Stimulated activated CD4-positive, alpha-beta T cell treated with anti-CD3 and anti-CD28 coated beads, Interleukin-1b, Interleukin-23, amount 100 ng/mL, for 4 hours (primary cell): ENCODE results near the gene PTPRN2.

Experiments used
- DNase-seq, 2 donors: peaks; one replicate each; pipeline ENCODE4 v3.0.0-alpha.2; 2020; ENCODE audit warnings: low read depth in 2 of 2

The PTPRN2 gene

DNA sequence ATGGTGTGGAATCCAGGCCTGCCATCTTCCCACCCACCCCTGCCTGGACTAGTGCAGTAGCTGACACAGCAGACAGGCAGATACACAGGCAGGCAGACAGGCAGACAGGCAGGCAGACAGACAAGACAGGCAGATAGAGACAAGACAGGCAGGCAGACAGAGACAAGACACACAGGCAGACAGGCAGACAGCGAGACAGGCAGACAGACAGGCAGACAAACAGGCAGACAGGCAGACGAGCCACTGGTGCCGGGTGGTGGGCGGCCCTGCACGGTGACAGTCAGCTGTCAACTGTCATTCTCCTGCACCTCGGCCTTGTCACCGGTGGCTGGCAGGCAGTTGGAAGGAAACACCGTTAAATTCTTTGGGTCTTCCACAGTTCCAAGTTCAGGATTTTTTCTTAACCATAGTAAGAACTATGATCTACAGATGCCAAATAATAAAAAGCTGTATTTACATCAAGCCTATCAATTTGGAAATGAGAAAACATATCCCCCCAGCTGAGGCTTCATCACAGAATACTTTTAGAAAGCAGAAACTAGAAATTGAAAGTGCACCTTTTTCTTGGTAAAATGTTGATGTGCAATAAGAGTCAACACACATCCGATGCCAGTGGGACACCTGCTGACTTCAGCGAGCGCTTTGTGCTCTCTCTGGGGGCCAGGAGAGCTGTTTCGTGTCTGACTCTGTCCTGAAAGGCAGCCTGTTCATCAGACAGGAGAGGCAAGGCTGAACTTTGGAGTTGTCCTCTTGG, 1000.4 kb downstream of the PTPRN2 start:
- no peak for DNase-seq

DNA sequence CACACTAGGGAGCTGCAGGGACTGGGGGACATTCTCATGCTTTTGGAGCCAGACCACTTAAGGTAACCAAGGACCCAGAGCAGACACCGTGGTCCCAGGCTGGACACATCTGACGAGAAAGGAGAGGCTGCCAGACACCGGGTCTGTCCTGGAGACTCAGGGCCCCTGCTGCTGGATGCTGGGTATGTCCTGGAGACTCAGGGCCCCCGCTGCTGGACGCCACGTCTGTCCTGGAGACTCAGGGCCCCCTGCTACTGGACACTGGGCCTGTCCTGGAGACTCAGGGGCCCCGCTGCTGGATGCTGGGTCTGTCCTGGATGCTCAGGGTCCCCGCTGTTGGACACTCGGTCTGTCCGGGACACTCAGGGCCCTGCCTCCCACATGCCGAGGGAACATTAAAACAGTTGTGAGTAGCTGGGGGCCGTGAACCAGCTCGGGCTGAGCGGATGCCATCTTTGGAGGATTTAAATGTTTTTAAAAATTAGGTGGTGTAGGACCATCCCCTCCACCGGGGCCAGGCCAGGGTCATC, 1001.1 kb downstream of the PTPRN2 start:
- no peak for DNase-seq

DNA sequence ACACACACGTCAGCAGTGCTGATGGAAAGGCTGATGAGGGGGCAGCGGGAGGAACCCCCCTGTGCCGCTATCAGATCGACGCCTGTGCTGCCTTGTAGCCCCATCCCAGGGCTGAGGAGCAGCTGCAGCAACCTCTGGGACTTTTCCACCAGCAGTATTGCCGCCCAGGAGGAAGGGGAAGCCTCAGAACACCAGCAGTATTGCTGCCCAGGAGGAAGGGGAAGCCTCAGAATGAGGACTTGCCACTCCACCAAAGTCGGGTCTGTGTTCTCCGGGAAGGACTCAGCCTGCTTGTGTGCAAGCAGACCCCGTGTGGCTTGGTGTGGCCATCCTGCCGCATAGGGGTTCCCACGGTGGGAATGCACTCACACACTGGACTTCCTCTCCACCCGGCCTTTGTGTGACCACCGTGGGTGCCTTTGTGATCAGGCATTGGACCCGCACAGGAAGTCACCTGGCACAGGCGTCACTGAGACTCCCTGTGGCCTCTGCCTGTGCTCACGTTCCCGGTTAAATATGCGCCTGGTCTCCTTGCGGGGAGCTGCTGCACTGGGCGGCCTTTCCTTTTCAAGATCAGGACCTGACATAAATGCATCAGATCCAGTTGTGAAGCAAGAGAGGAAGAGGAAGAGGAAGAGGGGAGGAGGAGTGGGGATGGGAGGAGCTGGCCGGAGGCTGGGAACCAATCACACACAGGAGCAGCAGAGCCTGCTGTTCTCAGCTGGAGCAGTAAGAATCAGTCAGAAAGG, 1002.3 kb downstream of the PTPRN2 start:
- DNase-seq, result no peak

DNA sequence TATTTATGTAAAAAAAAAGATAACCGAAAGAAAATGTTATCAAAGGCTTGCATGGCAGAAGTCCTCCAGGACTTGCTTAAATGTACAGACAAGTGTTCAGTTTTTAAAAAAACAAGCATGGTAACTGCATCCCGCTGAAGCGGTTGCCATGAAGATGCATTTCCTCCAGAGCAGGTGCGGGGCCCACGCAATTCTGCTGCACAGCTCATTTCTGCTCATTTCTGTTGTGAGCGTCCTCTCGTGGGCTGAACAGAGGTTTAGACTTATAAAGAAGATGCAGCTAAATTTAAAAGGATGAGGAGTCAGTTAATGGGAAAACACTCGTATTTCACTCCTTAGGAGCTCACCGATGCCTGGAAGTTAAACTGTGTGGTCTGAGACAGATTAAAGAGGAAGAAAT, 1003.2 kb downstream of the PTPRN2 start:
- DNase-seq, result no peak

DNA sequence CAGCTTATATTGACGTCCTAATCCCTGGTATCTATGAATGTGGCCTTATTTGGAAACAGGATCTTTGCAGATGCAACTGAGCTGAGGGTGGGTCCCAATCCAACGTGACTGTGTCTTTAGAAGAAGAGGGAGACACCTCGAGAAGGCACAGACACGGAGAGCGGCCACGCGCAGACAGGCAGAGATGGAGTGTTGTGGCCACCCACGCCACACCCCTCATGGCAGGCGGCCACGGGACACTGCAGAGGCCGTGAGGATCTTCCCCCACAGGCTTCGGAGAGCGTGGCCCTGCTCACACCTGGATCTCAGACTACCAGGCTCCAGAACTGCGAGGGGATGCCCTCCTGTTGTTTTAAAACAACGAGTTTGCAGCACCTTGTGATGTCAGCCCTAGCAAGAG, 1005.9 kb downstream of the PTPRN2 start:
- no peak for DNase-seq

DNA sequence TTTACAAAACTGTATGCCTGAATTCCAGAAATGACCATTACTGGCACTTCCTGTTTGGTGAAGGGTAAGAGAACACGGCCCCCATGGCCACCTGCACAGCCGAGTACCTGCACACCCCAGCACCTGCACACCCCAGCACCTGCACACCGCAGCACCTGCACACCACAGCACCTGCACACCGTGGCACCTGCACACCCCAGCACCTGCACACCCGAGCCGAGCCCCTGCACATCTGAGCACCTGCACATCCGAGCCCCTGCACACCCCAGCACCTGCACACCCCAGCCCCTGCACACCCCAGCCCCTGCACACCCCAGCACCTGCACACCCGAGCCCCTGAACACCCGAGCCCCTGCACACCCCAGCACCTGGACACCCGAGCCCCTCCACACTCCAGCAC, 1007.3 kb downstream of the PTPRN2 start:
- DNase-seq, result no peak

DNA sequence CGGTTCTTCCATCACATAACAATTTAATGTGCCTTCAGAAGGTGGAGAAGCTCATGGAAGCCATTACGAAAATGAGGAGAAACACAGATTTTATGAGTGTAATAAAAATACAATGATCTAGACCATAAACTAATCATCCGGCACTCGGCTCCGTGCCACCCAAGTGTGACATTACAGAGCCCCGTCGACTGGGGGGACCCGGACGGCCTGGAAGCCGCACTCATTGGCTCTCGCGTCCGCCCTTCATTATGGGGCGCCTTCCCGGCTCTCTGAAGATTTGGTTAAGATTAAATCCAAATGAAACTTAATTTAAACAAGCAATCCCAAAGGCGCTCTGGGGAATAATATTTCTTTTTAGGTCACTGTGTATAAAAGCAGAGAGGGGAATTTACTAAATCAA, 1008.2 kb downstream of the PTPRN2 start:
- no peak for DNase-seq

DNA sequence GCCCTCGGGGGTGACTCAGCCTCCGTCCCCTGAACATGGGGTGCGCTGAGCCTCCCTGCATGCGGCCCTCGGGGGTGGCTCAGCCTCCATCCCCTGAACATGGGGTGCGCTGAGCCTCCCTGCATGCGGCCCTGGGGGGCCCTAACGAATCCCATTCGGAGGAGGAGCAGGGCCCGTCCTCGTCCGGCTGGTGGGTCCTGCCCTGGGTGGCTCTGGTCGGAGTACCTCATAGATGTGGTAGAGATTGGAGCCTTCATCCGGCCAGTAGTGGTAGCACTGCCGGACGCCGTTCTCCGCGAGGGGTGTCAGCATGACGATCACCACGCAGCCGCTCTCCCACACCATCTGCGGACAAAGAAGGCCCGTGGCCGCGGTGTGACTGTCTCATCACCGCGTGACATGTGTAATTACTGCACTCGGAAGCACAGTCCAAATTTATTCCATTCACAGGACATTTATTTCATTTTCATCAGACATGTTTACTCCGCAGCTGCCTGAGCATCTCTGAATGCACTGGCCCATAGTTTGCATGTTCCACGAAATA, 1009.8 kb downstream of the PTPRN2 start:
- no peak for DNase-seq

DNA sequence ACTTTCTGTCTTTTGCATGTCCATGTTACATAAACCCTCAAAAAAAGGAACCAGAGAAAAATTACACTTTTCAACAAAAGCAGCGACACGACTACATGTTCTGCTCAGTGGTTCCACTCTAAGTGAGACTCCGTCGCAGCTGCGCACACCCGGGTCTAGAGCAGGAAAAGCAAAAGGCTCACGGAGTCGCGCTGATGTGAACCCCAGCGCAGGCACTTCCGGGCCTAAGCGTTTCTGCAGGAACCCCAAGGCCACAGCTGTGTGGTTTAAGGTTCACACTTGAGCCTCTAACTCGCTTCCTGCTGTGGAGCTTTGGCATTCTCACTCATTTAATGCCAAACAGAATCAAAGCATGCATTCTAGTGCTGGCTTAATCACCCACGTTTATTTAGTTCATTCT, 1010.6 kb downstream of the PTPRN2 start:
- DNase-seq, result no peak

DNA sequence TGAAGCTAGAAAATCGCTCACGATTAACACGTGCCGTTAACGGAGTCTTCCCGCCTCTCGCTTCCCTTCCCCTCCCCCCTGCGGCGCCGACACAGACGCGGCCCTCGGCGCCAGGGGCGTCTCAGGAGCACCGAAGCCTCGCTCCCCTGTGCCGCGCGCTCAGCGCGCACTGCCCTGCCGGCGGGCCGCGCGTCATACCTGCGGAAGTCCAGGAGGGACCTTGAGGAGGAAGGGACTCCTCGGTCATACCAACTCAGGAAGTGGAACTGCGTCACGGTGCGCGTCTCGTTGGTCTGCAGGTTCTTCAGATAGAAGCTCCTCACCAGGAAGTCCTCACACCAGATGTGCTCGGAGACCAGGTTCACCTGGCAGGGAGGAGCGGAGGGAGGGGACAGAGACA, 1011.2 kb downstream of the PTPRN2 start:
- peak; percentile 23 to 44 for DNase-seq

DNA sequence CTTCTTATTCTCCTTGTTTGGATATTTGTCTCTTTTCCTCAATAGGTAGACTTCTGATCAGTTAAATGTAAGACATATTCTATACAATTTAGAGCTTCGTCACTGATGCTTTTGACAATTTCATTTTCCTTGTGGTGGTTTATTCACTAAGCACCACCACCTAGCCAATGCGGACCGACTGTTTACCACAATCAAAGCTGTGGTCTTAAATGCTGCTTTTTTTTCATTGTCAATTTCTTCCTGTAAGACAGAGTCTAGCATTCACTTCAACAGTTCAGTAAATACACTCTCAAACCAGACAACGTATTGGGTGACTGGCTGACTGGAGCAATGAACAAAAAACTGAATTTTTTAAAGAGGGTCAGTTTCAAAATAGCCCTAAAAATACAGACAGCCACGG, 1011.8 kb downstream of the PTPRN2 start:
- no peak for DNase-seq

DNA sequence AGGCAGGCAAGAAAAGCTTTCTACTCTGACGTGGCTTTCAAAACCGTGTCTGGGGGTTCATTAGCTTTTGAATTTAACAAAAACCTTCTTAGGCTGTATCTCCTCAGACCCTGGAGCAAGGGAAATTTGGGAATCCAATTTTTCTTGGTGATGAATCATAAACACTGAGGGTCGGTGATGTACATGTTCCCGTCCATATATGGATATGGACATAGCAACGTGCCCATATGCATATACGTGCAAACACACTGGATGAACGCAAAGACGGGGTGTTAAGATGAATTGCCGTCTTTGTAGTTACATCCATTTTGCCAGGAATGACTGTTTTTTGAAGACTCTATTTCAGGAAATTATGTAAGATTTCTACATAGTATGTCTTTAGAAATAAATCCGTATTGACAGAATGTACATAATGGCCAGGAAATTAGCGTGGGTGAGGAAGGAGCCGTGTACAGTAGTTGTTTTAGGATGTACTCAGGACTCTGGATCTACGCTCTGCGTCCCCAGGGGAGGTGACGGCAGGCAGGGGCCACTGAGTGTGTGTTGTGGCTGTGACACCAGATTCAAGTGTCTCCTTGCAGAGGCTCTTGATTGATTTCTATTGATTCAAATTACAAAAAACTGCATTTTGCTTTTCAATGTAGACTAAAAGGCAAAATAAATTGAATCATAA, 1012.6 kb downstream of the PTPRN2 start:
- DNase-seq, result no peak

DNA sequence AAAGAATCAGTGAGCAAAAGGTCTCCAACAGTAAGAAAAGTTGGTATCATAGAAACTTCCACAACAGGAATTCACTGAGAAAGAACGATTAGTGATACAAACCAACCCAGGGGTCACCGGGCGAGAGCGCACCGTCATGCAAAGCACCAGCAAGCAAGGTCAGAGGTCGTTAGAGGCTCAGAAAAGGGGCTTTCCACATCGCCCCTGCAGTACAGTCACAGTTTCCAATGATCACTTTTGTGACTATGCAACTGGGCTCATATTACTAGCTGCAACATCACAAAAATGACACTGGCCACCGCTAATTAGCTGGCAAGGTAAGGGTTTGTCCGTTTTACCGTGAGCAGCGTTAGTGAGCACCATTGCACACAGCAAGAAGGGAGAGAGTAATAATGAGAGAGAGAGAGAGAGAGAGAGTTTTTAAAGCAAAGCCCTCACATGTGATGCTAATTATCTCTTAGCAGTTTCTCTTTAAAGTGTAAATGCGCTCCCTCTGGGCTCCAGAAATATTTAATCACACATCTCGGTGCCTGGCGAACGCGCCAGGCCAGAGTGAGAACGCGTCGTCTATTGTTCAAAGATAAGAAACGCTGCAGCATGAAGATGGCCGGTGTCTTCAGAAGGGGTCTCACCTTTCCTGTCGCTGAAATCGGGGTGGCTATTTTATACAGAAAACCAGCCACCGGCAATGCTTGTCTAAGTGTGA, 1013.4 kb downstream of the PTPRN2 start:
- DNase-seq, result no peak

DNA sequence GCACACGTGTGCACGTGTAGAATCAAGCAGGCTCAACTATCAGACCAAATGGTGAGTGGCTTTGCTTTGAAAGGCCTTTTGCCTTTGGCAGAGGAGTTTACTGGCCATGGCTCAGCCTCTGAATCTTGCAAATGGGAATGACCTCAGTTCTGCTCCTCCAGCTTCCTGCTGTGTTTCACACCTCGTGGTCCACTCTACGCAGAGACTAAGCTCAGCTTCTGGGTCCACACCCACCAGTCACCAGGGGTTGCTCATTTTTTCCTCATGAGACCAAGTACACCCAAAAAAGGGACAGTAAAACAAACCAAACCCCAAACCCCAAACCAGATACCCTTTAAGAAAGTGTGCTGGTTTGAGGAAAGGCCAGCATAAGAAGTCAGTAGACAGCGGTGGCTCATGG, 1014.4 kb downstream of the PTPRN2 start:
- DNase-seq, result no peak

DNA sequence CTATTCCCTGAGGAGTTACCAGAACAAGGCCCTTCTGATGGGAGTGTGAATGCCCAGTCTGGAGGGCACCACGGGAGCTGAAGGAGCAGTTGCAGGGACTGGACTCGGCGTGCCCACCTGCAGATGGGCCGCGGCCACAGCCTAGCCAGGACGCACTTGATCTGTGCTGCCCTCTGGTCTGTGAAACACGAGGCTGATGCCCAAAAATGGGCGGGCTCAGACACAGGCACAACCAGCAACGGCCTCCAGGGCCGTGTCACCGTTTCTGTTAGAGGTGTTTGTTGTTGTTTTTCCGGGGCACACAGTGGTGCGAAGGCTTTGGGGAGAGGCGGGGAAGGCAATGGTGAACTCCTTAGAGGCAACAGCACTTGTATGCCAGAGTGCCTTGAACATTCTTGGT, 1015.0 kb downstream of the PTPRN2 start:
- no peak for DNase-seq

DNA sequence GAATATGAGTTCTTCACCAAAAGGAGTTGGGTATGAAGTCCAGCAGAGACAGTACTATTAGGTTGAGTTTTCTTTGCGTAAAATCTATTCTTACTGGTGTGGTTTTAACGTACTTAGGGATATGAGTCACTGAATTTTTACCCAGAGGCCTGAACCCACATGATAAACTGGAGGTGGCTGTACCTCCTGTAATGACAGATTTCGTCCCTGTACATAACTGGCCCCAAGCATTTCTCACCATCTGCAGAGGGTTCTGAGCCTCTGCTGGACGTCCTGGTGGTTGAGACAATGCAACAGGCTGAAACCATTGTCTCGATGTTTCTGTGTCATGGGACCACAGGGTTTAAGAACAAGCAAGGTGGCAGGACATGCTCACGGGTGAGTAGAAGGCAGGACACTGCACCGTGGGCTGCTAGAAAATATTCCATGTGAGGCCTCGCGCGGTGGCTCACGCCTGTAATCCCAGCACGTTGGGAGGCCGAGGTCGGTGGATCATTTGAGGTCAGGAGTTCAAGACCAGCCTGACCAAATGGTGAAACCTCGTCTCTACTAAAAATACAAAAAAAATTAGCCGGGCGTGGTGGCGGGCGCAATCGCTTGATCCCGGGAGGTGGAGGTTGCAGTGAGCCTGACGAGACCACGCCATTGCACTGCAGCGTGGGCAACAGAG, 1017.0 kb downstream of the PTPRN2 start:
- no peak for DNase-seq

DNA sequence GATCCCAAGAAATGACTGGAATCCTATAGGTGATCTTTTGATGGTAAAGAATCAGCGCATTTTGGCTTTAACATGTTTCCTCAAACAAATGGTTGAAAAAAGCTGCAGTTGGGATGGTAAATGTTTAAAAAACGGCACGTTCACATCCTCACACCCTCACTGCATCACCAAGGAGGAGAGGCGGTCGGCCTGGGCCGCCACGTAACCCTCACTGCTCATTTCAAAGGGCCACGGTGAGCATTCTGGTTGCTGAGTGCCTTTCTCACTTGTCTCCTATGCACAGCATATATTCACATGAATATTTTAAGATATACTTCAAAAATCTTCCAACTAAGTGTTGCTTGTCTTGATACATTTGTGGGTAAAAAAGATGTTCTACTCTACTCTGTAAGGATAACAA, 1017.7 kb downstream of the PTPRN2 start:
- no peak for DNase-seq

DNA sequence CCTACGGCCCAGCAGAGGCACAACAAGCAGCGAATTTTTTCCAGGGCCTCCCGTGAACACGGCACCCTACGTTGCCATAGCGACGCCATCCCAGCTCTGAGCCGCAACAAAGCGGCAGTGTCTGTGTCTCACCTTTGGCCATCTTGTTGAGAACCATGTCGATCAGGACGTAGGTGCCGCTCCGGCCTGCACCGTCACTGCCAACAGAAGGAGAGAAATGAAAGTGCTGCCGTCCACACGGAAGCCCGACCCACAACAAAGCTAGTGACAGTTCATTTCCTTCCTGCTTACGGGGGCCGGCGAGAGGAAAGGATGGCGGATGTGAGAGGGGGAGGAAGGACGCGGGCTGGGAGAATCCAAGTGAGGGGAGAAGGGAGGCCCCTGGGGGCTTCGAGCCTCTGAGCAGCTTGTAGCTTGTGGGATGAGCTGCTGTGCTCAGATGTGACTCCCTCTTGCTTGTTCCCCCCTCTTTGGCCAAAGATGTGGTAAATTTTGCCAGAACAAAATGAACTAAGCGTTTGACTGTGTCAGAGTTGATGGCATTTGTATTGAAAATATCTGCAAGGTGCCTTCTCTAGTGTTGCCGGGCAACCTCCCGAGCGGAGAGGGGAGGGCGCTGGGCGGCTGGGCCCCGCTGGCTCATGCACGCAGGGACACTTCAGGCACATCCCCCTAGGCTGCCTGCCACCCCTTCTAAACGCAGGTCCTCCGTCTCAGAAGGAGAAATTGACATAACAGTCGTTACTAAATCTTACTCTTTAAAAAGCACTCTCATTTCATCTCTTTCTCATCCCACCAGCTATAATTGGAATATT, 1018.6 kb downstream of the PTPRN2 start:
- DNase-seq, result peak; percentile 21 to 22

DNA sequence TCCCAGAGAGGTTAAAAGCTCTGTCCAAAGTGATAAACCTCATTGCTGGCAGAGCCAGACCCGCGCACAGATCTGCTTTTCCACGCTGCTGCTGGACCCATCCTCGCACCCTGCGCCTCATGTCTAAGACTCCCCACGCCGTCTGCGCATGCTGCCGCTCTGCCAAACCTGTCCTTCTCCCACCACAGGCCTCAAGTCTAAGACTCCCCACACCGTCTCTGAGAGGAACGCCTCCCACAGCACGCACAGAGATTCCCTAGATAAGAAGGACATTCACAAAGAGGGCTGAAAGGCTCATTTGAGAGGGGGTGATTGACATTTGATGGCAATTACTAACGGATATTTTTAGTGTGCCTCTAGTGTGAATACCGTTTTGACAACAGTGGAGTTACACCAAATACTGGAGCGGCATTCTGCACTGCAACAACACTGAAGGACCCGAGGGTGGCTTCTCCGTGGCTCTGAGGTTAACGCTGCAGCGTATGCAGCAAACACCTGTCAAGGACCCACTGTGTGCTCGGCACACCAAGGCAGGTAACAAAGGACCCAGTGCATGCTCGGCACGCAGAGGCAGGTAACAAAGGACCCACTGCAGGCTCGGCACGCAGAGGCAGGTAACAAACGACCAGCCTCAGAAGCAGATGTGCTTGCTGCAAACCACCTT, 1019.4 kb downstream of the PTPRN2 start:
- DNase-seq, result no peak

DNA sequence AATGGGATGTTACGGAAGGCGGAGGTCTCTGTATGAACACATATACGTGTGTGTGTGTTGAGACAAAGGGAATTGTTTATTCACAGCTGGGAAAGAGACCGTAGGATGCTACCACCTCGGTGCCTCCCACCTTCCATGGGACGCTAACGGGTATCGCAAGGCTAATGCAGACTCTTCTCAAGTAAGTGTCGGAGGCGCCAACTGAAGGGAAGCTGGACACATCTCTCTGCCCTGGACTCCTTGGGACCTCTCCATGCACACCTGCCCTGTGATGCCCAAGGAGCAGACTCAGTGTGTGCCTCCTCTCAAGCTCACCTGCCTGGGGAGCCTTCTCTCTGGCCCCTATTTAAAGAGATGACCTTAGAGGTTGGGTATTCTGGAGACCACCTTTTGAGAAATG, 1020.0 kb downstream of the PTPRN2 start:
- no peak for DNase-seq
